ENCODE results near the gene N4BP3.
"Not testable (repeated sequence)": the region's sequence is repeated elsewhere in the genome, so short reads cannot be mapped to it uniquely, and the experiment has no call there.

The N4BP3 gene

GRCh38 chr5:178123094-178123965, 10.0 kb downstream of the N4BP3 start:
- no peak for DNase-seq (ENCODE audit: low read depth)

- no peak for DNase-seq (ENCODE audit: low read depth)
Measured at GRCh38 chr5:178123966-178124925, 10.9 kb downstream of the N4BP3 start.

- DNase-seq (ENCODE audit: low read depth) = no peak
Measured at GRCh38 chr5:178125253-178125906, 12.0 kb downstream of the N4BP3 start.

GRCh38 chr5:178126556-178126955, 13.2 kb downstream of the N4BP3 start:
- no peak for DNase-seq (ENCODE audit: low read depth)

GRCh38 chr5:178127300-178128009, 14.1 kb downstream of the N4BP3 start:
- DNase-seq (ENCODE audit: low read depth) = not testable (repeated sequence)

GRCh38 chr5:178129296-178129695, 16.0 kb downstream of the N4BP3 start:
- no peak for DNase-seq (ENCODE audit: low read depth)

- not testable (repeated sequence) for DNase-seq (ENCODE audit: low read depth)
Measured at GRCh38 chr5:178130234-178130575, 16.9 kb downstream of the N4BP3 start.

- DNase-seq (ENCODE audit: low read depth) = peak; percentile 75
Measured at GRCh38 chr5:178130576-178131445, 17.5 kb downstream of the N4BP3 start, which contains the start of gene RMND5B. TSS of gene RMND5B (plus strand) at chr5:178131014. CDS start at chr5:178138120, 7,106 bp downstream.

GRCh38 chr5:178131446-178131996, 18.2 kb downstream of the N4BP3 start:
- no peak for DNase-seq (ENCODE audit: low read depth)

GRCh38 chr5:178136990-178137389, 23.7 kb downstream of the N4BP3 start:
- DNase-seq (ENCODE audit: low read depth) = no peak

- DNase-seq (ENCODE audit: low read depth) = no peak
Measured at GRCh38 chr5:178137991-178138390, 24.7 kb downstream of the N4BP3 start.

- no peak for DNase-seq (ENCODE audit: low read depth)
Measured at GRCh38 chr5:178141550-178141949, 28.2 kb downstream of the N4BP3 start.

GRCh38 chr5:178142642-178143041, 29.3 kb downstream of the N4BP3 start:
- DNase-seq (ENCODE audit: low read depth) = no peak

GRCh38 chr5:178143246-178143645, 29.9 kb downstream of the N4BP3 start:
- no peak for DNase-seq (ENCODE audit: low read depth)

- DNase-seq (ENCODE audit: low read depth) = no peak
Measured at GRCh38 chr5:178143901-178144300, 30.6 kb downstream of the N4BP3 start.

GRCh38 chr5:178145965-178146820, 32.9 kb downstream of the N4BP3 start:
- peak; percentile 62 for DNase-seq (ENCODE audit: low read depth)

- DNase-seq (ENCODE audit: low read depth) = no peak
Measured at GRCh38 chr5:178147406-178147805, 34.1 kb downstream of the N4BP3 start.

GRCh38 chr5:178149199-178149932, 36.0 kb downstream of the N4BP3 start:
- DNase-seq (ENCODE audit: low read depth) = no peak

Measured in activated T-helper 9 cell treated with anti-CD3 and anti-CD28 coated beads, Interleukin-2, amount 50 U/mL, for 16 hours (primary cell).